GM12873 (cell line): ENCODE measurements around the gene ARHGEF37.

ENCODE experiments used
- TF ChIP-seq, protein P1 (sequence below): IDR thresholded peaks from 2 replicates; pipeline ENCODE4 v1.5.1; 2012; ENCODE audit warnings: low read depth, mild to moderate bottlenecking, moderate library complexity, low read length, control low read depth; ENCODE audit not compliant: insufficient read depth; ENCODE audit errors: missing control alignments

The ARHGEF37 gene

DNA sequence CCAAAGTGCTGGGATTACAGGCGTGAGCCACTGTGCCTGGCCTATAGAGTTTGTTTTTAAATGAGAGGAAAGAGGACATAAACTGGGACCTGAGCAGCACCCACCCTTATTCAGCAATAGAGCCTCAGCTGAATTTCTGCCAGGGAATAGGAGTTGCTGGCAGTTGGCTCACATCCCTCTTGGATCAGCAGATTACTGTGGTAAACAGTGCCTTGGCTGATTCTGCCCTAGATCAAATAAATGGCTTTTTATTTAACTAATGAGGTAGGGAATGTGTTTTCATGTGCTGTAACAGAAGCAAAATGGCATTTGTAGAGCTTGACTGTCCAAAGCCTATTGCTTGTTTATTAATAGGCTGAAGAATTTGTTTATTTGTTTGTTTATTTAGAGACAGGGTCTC, 2.1 kb downstream of the ARHGEF37 start:
- TF ChIP-seq, protein P1, sequence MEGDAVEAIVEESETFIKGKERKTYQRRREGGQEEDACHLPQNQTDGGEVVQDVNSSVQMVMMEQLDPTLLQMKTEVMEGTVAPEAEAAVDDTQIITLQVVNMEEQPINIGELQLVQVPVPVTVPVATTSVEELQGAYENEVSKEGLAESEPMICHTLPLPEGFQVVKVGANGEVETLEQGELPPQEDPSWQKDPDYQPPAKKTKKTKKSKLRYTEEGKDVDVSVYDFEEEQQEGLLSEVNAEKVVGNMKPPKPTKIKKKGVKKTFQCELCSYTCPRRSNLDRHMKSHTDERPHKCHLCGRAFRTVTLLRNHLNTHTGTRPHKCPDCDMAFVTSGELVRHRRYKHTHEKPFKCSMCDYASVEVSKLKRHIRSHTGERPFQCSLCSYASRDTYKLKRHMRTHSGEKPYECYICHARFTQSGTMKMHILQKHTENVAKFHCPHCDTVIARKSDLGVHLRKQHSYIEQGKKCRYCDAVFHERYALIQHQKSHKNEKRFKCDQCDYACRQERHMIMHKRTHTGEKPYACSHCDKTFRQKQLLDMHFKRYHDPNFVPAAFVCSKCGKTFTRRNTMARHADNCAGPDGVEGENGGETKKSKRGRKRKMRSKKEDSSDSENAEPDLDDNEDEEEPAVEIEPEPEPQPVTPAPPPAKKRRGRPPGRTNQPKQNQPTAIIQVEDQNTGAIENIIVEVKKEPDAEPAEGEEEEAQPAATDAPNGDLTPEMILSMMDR, result no peak

DNA sequence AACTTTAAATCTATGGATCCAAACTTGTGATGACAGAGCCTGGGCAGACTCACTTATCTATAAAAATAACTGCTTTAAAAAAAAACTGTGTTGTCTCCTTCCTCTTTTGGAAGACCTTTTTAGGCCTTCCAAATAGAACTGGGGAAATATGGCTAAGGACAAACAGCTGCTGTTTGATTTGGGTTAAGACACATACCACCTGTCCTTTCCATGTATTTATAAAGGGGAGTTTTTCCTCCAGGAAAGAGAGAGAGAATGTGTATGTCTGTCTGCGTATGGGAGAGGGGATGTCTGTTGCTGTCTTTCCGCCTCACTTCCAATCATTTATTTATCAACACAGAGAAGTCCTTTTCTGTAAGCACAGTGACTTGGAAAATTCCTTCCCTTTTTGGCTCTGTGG, 2.8 kb downstream of the ARHGEF37 start:
- TF ChIP-seq, protein P1, result no peak

- TF ChIP-seq, protein P1, result no peak
These were observed 4.6 kb downstream of the ARHGEF37 start for GRCh38 chr5:149585910-149586309.

GRCh38 chr5:149586708-149587318, 5.5 kb downstream of the ARHGEF37 start:
- TF ChIP-seq, protein P1, result no peak

DNA sequence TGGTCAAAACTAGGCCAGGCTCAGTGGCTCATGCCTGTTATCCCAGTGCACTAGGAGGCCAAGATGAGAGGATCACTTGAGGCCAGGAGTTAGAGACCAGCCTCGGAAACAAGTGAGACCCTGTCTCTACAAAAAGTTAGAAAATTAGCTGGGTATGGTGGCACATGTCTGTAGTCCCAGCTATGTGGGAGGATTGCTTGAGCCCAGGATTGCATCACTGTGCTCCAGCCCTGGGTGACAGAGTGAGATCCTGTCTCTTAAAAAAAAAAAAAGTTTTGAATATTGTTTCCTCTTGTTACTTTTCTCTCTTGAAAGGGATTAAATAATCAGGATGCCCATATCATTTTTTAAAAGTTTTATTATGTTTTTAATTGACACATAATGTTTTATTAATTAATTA, 7.6 kb downstream of the ARHGEF37 start:
- TF ChIP-seq, protein P1, result no peak

DNA sequence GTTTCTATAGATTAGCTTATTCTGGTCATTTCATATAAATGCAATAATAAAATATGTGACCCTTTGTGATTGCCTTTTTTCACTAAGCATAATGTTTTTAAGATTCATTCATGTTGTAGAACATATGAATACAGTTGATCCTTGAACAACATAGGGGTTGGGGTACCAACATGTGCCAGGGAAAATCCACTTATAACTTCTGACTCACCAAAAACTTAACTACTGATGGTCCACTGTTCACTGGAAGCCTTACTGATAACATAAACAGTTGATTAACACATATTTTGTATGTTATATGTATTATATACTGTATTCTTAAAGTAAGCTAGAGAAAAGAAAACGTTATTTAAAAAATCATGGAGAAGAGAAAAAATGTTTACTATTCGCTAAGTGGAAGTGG, 12.1 kb downstream of the ARHGEF37 start:
- TF ChIP-seq, protein P1, result no peak

DNA sequence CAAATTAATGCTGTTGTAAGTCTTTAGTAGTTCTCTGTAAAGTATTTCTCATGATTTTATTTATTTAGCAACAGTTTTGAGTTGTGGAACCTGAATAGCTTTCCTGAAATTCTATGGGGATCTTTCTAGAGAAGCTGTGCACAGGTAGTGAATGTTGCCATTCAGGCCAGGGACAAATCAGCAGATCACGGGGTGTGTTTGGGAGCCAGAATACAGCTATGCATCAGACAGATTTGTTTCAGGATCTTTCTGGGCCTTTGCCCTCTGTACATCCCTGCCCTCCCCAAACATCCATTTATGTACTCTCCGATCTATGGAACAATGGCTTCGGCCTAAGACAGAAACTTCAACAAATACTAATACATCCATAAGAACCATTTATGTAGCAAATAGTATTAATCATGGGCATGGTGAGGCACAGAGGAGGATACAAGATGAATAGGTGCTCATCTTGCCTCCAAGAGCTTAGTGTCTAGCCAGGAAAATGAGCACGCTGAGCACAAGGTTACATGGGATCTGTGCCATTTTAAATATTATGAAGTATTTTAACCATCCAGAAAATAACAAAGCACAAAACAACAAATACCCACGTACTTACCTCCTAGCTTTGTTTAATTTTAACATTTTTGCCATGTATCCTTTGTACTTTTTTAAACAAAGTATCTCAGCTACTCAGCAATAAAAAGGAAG, 13.1 kb downstream of the ARHGEF37 start:
- TF ChIP-seq, protein P1, result no peak
